Keratinocyte (primary cell): ENCODE data around the gene GPATCH1. TPM values are rescaled to one million over a fixed set of nuclear protein-coding genes. Genes with fewer than 3 reads are reported as not detected.
A peak's percentile ranks its signal among the peaks of the same experiment; 100 is the strongest.

ENCODE experiments used
- DNase-seq: peaks from one replicate; pipeline ENCODE4 v3.0.0-alpha.2; 2011; ENCODE audit warnings: low read depth, missing footprints, low spot score
- FAIRE-seq: peaks from 2 replicates; lab custom pipeline; 2011; peaks lifted over from hg19 to GRCh38; lab: Jason Lieb, UNC
- H2AFZ ChIP-seq: 2 replicates; pipeline ENCODE4 v1.6.0; 2012; ENCODE audit warnings: low read length, control low read depth, inconsistent platforms; ENCODE audit not compliant: control insufficient read depth
- H3K27ac ChIP-seq: 2 replicates; pipeline ENCODE4 v1.5.1; 2011; ENCODE audit warnings: low read length; ENCODE audit not compliant: control insufficient read depth, insufficient read depth
- H3K27me3 ChIP-seq: 3 replicates; pipeline ENCODE4 v1.6.0; 2011; ENCODE audit warnings: low read length; ENCODE audit not compliant: control insufficient read depth, insufficient read depth; ENCODE audit errors: extremely low read depth
- H3K36me3 ChIP-seq, 2 experiments: 2 replicates in 1 of 2; 3 replicates in 1 of 2; pipeline ENCODE4 v1.5.1; 2011; ENCODE audit warnings: low read length in 2 of 2, mild to moderate bottlenecking in 1 of 2; ENCODE audit not compliant: control insufficient read depth in 2 of 2, insufficient read depth in 2 of 2; ENCODE audit errors: extremely low read depth in 1 of 2
- H3K4me1 ChIP-seq: 3 replicates; pipeline ENCODE4 v1.5.1; 2011; ENCODE audit warnings: low read length; ENCODE audit not compliant: control insufficient read depth, insufficient read depth; ENCODE audit errors: extremely low read depth
- H3K4me2 ChIP-seq: 3 replicates; pipeline ENCODE4 v1.6.0; 2011; ENCODE audit warnings: low read depth, low read length; ENCODE audit not compliant: control insufficient read depth, insufficient read depth; ENCODE audit errors: extremely low read depth
- H3K4me3 ChIP-seq, 3 experiments: fragments of 200-600 bp in 1 of 3; sonication (generic) in 1 of 3; 2 replicates in 2 of 3; 3 replicates in 1 of 3; pipeline ENCODE4 v1.5.1; 2011 to 2016; ENCODE audit warnings: low read length in 3 of 3, mild to moderate bottlenecking in 3 of 3, control low read depth in 2 of 3, inconsistent platforms in 1 of 3, low read depth in 1 of 3, mixed read lengths in 1 of 3, mixed run types in 1 of 3, moderate library complexity in 1 of 3; ENCODE audit not compliant: control insufficient read depth in 2 of 3, insufficient read depth in 2 of 3; ENCODE audit errors: extremely low read depth in 1 of 3
- H3K79me2 ChIP-seq: 2 replicates; pipeline ENCODE4 v1.6.0; 2012; ENCODE audit warnings: low read length; ENCODE audit not compliant: control insufficient read depth, insufficient read depth
- H3K9ac ChIP-seq: 3 replicates; pipeline ENCODE4 v1.6.0; 2011; ENCODE audit warnings: low read length; ENCODE audit not compliant: control insufficient read depth, insufficient read depth; ENCODE audit errors: extremely low read depth
- H3K9me1 ChIP-seq: 3 replicates; pipeline ENCODE4 v1.6.0; 2011; ENCODE audit warnings: low read length; ENCODE audit not compliant: control insufficient read depth, insufficient read depth; ENCODE audit errors: extremely low read depth
- H3K9me3 ChIP-seq: 2 replicates; pipeline ENCODE4 v1.5.1; 2012; ENCODE audit warnings: low read depth, low read length; ENCODE audit not compliant: control insufficient read depth
- H4K20me1 ChIP-seq: 3 replicates; pipeline ENCODE4 v1.6.0; 2011; ENCODE audit warnings: low read length; ENCODE audit not compliant: control insufficient read depth, insufficient read depth; ENCODE audit errors: extremely low read depth
- CTCF ChIP-seq, 3 experiments: IDR thresholded peaks in 1 of 3; conservative IDR thresholded peaks in 1 of 3; optimal IDR thresholded peaks in 1 of 3; 2 replicates in 2 of 3; 3 replicates in 1 of 3; pipeline versions ENCODE3 to v1.5.1; 2011; ENCODE audit warnings: low read length in 3 of 3, mild to moderate bottlenecking in 3 of 3, moderate library complexity in 2 of 3, control low read depth in 1 of 3, inconsistent platforms in 1 of 3; ENCODE audit not compliant: insufficient read depth in 2 of 3; ENCODE audit errors: extremely low read depth in 1 of 3
- EZH2 ChIP-seq: IDR thresholded peaks from one replicate; pipeline ENCODE4 v1.6.1; 2012; ENCODE audit warnings: inconsistent platforms, mild to moderate bottlenecking, low read length, moderate library complexity
- dilution Hi-C: fragments of 300-500 bp; cut with MboI; formaldehyde crosslinking; loops from one replicate; pipeline ENCODE4 v1.7.0; 2020; ENCODE audit warnings: low sequenced_read_pairs; ENCODE audit not compliant: extremely low pct_ligation_motif_present
- polyA minus RNA-seq, 3 experiments: library from RNA; depleted of rRNA, polyadenylated mRNA; stranded (reverse); fragments of >200 nt; gene quantifications; 1 replicate in 1 of 3; 2 replicates in 1 of 3; 3 replicates in 1 of 3; pipeline ENCODE4 v1.2.3, GENCODE V29; 2011
- polyA plus RNA-seq, 5 experiments: library from polyadenylated mRNA; depleted of rRNA in 3 of 5; stranded (reverse) in 3 of 5; stranded (forward) in 1 of 5; unstranded in 1 of 5; fragments of >200 nt; gene quantifications; 1 replicate in 1 of 5; 2 replicates in 3 of 5; 3 replicates in 1 of 5; pipeline versions ENCODE4 v1.2.1 to v1.2.3, GENCODE V29; 2011 to 2012; ENCODE audit warnings: missing spikeins in 2 of 5, low read depth in 1 of 5, low replicate concordance in 1 of 5

Gene GPATCH1
- polyA plus RNA-seq = 4.9 to 6.2 TPM (median 5.8 TPM) in 3 replicates
- 6.2 TPM for polyA plus RNA-seq (2011; ENCODE audit: low read depth)
- 3.0 and 3.2 TPM in 2 replicates for polyA plus RNA-seq (2011; cell fraction: cytosol; rRNA removed)
- 8.6 and 12.5 TPM in 2 replicates for polyA plus RNA-seq (2011; cell fraction: nucleus; rRNA removed)
- 4.0 and 5.2 TPM in 2 replicates for polyA plus RNA-seq (2012; ENCODE audit: low replicate concordance)
- polyA minus RNA-seq = 3.1 to 10.4 TPM (median 4.8 TPM) in 3 replicates
- 4.2 TPM for polyA minus RNA-seq (2011; cell fraction: cytosol; rRNA and poly(A)+ RNA removed)
- 6.6 and 9.1 TPM in 2 replicates for polyA minus RNA-seq (2011; cell fraction: nucleus; rRNA and poly(A)+ RNA removed)

GRCh38 chr19:33080761-33081681, at the start of gene GPATCH1:
Gene GPATCH1 (plus strand): TSS chr19:33081181. CDS start chr19:33081194, 13 bp downstream.
- peak within 1 kb of the TSS; percentile 90 for H3K4me2 ChIP-seq
- no peak for FAIRE-seq
- H4K20me1 ChIP-seq = no peaks in the 10 kb centered on the region
- no peaks in the 10 kb centered on the region for H3K27me3 ChIP-seq
- peak within 1 kb of the TSS; percentile 84 for H3K9ac ChIP-seq
- peak; percentile 19 for DNase-seq
- no peaks in the 10 kb centered on the region for H3K36me3 ChIP-seq
- H3K27ac ChIP-seq = peak within 1 kb of the TSS; percentile 59
- TF ChIP-seq CTCF (optimal IDR thresholded peaks at IDR 0.05 in 1 of 3, IDR thresholded peaks at IDR 0.05 in 1 of 3, conservative IDR thresholded peaks at IDR 0.05 in 1 of 3; ENCODE audit: extremely low read depth in 1 of 3, insufficient read depth in 2 of 3, low read length in 3 of 3) (no peak), EZH2 (no peak)
- H3K4me3 ChIP-seq = peak within 1 kb of the TSS; percentile 88 to 93 (median 91)
- peak within 1 kb of the TSS; percentile 99 for H2AFZ ChIP-seq
- H3K9me3 ChIP-seq = no peaks in the 10 kb centered on the region
- peaks cover 21% of the 10 kb centered on the region for H3K4me1 ChIP-seq
- dilution Hi-C loops = no loop called here
- H3K79me2 ChIP-seq = peaks cover 13% of the 10 kb centered on the region
- no peaks in the 10 kb centered on the region for H3K9me1 ChIP-seq

DNA sequence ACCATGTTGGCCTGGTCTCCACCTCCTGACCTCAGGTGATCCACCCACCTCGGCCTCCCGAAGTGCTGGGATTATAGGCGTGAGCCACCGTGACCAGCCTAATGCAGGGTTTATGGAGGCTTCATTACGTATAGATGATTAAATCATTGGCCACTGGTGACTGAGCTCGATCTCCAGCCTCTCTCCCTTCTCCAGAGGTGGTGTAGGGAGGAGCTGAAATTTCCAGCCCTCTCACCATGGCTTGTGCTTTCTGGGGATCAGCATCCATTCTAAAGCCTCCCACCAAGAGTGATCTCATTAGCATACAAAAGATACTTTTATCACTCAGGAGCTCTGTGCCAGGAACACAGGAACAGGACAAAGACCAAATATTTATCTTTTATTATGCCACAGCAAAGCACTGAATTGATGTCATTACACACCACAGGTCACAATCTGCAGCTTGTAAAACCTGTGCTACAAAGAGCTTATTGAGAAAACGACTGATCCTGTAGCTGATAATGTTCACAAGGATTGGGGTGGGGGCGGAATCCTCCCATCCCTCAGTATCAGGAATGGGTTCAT, 48.7 kb upstream of the GPATCH1 start:
- no peaks in the 10 kb centered on the region for H3K9me1 ChIP-seq
- dilution Hi-C loops = no loop called here
- TF ChIP-seq EZH2 (no peak), CTCF (optimal IDR thresholded peaks at IDR 0.05 in 1 of 3, IDR thresholded peaks at IDR 0.05 in 1 of 3, conservative IDR thresholded peaks at IDR 0.05 in 1 of 3; ENCODE audit: extremely low read depth in 1 of 3, insufficient read depth in 2 of 3, low read length in 3 of 3) (no peak)
- H3K27ac ChIP-seq = no peak overlapping the region
- no peaks in the 10 kb centered on the region for H3K4me1 ChIP-seq
- no peaks in the 10 kb centered on the region for H3K27me3 ChIP-seq
- H3K4me2 ChIP-seq = no peak overlapping the region
- no peak overlapping the region for H3K9ac ChIP-seq
- no peaks in the 10 kb centered on the region for H3K79me2 ChIP-seq
- H4K20me1 ChIP-seq = no peaks in the 10 kb centered on the region
- no peaks in the 10 kb centered on the region for H3K9me3 ChIP-seq
- DNase-seq = no peak
- no peaks in the 10 kb centered on the region for H3K36me3 ChIP-seq
- FAIRE-seq = no peak
- no peak overlapping the region for H2AFZ ChIP-seq
- no peak overlapping the region for H3K4me3 ChIP-seq
